CD4-positive, alpha-beta T cell treated with Interleukin-1 beta for 1 hour (primary cell): ENCODE measurements around the gene EEF2K.

ENCODE experiments used
- DNase-seq, 2 donors: peaks; one replicate each; pipeline ENCODE4 v3.0.0-alpha.2; 2020 to 2022

EEF2K gene

GRCh38 chr16:22320572-22321339 is 114.7 kb downstream of the EEF2K start:
- no peak for DNase-seq

GRCh38 chr16:22321340-22322001 is 115.4 kb downstream of the EEF2K start:
- DNase-seq: peak; percentile 75

GRCh38 chr16:22322021-22322471 is 116.0 kb downstream of the EEF2K start:
- no peak for DNase-seq

GRCh38 chr16:22322741-22323140 is 116.7 kb downstream of the EEF2K start:
- no peak for DNase-seq

GRCh38 chr16:22323173-22323958 is 117.3 kb downstream of the EEF2K start:
- no peak for DNase-seq

GRCh38 chr16:22323959-22324786 is 118.1 kb downstream of the EEF2K start:
- no peak for DNase-seq

- DNase-seq: no peak
These were observed 118.9 kb downstream of the EEF2K start for GRCh38 chr16:22324787-22325597.

GRCh38 chr16:22325598-22326368 is 119.7 kb downstream of the EEF2K start:
- no peak for DNase-seq

- no peak for DNase-seq
These were observed 120.2 kb downstream of the EEF2K start for GRCh38 chr16:22326369-22326652.

- DNase-seq: no peak
These were observed 120.8 kb downstream of the EEF2K start for GRCh38 chr16:22326771-22327445.

- DNase-seq: no peak
These were observed 121.3 kb downstream of the EEF2K start for GRCh38 chr16:22327446-22327775.

- DNase-seq: no peak
These were observed 122.1 kb downstream of the EEF2K start for GRCh38 chr16:22328081-22328725.

- no peak for DNase-seq
These were observed 123.2 kb downstream of the EEF2K start for GRCh38 chr16:22329199-22329695.

- DNase-seq: no peak
These were observed 124.2 kb downstream of the EEF2K start for GRCh38 chr16:22330326-22330725.

- no peak for DNase-seq
These were observed 127.4 kb downstream of the EEF2K start for GRCh38 chr16:22333457-22333994.

- DNase-seq: no peak
These were observed 129.7 kb downstream of the EEF2K start for GRCh38 chr16:22335668-22336246.

GRCh38 chr16:22336581-22336980 is 130.5 kb downstream of the EEF2K start:
- DNase-seq: no peak

- no peak for DNase-seq
These were observed 131.0 kb downstream of the EEF2K start for GRCh38 chr16:22337045-22337444.
